ENCODE results near the gene REEP3.
"Not testable (repeated sequence)": the region's sequence is repeated elsewhere in the genome, so short reads cannot be mapped to it uniquely, and the experiment has no call there.

The REEP3 gene

GRCh38 chr10:63637901-63638327, 116.7 kb downstream of the REEP3 start:
- no peak overlapping the region for H3K4me3 ChIP-seq (ENCODE audit: low read depth, low read length)
- H3K36me3 ChIP-seq (ENCODE audit: control insufficient read depth, insufficient read depth, low read length) = no peaks in the 10 kb centered on the region
- peaks cover 3% of the 10 kb centered on the region for H3K4me1 ChIP-seq (ENCODE audit: control insufficient read depth, insufficient read depth, low read length)
- H3K27me3 ChIP-seq (ENCODE audit: control insufficient read depth, insufficient read depth, low read length) = no peaks in the 10 kb centered on the region
- no peak overlapping the region for H3K9ac ChIP-seq (ENCODE audit: low read depth, low read length)
- H3K9me3 ChIP-seq (ENCODE audit: control insufficient read depth, insufficient read depth, low read length) = no peaks in the 10 kb centered on the region

DNA sequence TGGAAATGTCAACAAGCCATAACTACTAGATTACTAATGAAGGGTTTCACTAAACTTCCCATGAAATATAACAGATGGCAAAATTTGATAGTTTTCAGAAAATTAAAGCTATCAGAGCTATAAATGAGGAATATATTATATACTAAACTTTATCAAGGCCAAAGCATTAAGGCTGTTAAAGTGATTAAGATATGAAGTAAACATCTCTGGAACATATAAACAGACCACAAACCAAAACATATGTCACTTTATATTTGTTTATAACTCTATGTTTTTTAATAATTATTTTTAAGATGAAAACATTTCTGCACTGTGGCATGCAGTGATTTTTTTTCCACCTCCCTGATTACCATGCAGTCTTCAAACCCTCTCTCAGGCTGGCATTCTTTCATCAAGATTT, 120.2 kb downstream of the REEP3 start:
- H3K9me3 ChIP-seq (ENCODE audit: control insufficient read depth, insufficient read depth, low read length) = no peaks in the 10 kb centered on the region
- H3K36me3 ChIP-seq (ENCODE audit: control insufficient read depth, insufficient read depth, low read length) = no peaks in the 10 kb centered on the region
- no peaks in the 10 kb centered on the region for H3K27me3 ChIP-seq (ENCODE audit: control insufficient read depth, insufficient read depth, low read length)
- no peak overlapping the region for H3K4me3 ChIP-seq (ENCODE audit: low read depth, low read length)
- no peak overlapping the region for H3K9ac ChIP-seq (ENCODE audit: low read depth, low read length)
- peaks cover 6% of the 10 kb centered on the region for H3K4me1 ChIP-seq (ENCODE audit: control insufficient read depth, insufficient read depth, low read length)

DNA sequence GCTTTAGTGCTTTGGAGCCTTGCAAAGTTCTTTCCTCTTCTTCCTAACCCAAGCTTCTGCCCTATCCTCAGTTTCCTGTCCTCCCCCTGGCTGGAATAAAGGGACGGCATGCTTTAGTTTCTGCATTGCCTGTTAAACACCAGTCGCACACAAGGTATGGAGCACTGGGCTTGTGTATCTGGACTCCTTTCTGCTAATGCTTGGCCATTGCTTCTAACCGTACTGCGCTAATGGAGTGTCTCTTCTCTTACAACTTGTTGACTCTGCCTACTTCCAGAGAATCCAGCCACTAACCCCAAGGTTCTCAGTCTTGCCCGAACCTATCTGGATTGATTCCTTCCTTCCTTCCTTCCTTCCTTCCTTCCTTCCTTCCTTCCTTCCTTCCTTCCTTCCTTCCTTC, 120.6 kb downstream of the REEP3 start:
- Histone ChIP-seq H3K27me3 (ENCODE audit: control insufficient read depth, insufficient read depth, low read length) (no peaks in the 10 kb centered on the region), H3K4me1 (ENCODE audit: control insufficient read depth, insufficient read depth, low read length) (peaks cover 6% of the 10 kb centered on the region), H3K9me3 (ENCODE audit: control insufficient read depth, insufficient read depth, low read length) (no peaks in the 10 kb centered on the region), H3K36me3 (ENCODE audit: control insufficient read depth, insufficient read depth, low read length) (no peaks in the 10 kb centered on the region), H3K9ac (ENCODE audit: low read depth, low read length) (no peak overlapping the region), H3K4me3 (ENCODE audit: low read depth, low read length) (no peak overlapping the region)

DNA sequence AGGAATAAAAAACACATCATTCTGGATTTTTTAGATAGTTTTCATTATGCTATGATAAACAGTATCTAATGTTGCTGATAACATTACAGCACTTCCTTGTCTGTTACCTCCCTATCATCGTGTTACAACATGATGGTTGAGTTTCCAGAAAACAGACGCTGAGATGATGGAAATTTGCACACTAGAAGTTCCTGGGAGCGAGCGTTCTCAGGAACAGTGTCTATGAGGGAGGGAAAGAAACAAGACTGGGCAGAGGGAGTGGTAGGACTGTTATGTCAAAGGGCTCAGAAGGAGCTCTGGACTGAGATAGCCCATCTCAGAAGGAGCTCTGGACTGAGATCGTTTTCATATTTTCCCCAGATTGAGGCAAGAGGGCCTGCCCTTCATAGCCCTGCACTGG, 121.6 kb downstream of the REEP3 start:
- no peaks in the 10 kb centered on the region for H3K9me3 ChIP-seq (ENCODE audit: control insufficient read depth, insufficient read depth, low read length)
- H3K9ac ChIP-seq (ENCODE audit: low read depth, low read length) = no peak overlapping the region
- no peak overlapping the region for H3K4me3 ChIP-seq (ENCODE audit: low read depth, low read length)
- no peaks in the 10 kb centered on the region for H3K27me3 ChIP-seq (ENCODE audit: control insufficient read depth, insufficient read depth, low read length)
- no peaks in the 10 kb centered on the region for H3K36me3 ChIP-seq (ENCODE audit: control insufficient read depth, insufficient read depth, low read length)
- peaks cover 6% of the 10 kb centered on the region for H3K4me1 ChIP-seq (ENCODE audit: control insufficient read depth, insufficient read depth, low read length)

GRCh38 chr10:63644418-63645142, 123.4 kb downstream of the REEP3 start:
- Histone ChIP-seq H3K27me3 (ENCODE audit: control insufficient read depth, insufficient read depth, low read length) (no peaks in the 10 kb centered on the region), H3K36me3 (ENCODE audit: control insufficient read depth, insufficient read depth, low read length) (no peaks in the 10 kb centered on the region), H3K9ac (ENCODE audit: low read depth, low read length) (no peak overlapping the region), H3K4me1 (ENCODE audit: control insufficient read depth, insufficient read depth, low read length) (peaks cover 6% of the 10 kb centered on the region), H3K9me3 (ENCODE audit: control insufficient read depth, insufficient read depth, low read length) (no peaks in the 10 kb centered on the region), H3K4me3 (ENCODE audit: low read depth, low read length) (no peak overlapping the region)

GRCh38 chr10:63645195-63645594, 124.0 kb downstream of the REEP3 start:
- no peaks in the 10 kb centered on the region for H3K27me3 ChIP-seq (ENCODE audit: control insufficient read depth, insufficient read depth, low read length)
- no peaks in the 10 kb centered on the region for H3K9me3 ChIP-seq (ENCODE audit: control insufficient read depth, insufficient read depth, low read length)
- no peak overlapping the region for H3K9ac ChIP-seq (ENCODE audit: low read depth, low read length)

DNA sequence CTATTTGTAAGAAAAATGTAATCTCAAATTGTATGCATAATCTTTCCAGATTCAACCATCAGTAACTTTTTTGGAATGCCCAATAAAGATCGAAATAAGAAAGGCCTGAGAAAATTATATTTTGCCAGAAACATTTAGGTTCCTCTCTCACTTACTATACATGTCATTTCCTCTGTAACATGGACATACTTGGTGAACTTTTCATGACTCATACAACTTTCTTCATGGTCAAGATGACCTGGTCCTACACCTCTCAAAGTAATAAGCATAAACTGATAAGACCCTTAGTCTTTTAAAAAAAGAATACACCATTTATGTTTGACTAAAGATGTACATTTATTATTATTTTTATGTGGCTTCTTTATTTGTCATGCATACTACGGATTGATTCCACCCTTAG, 125.3 kb downstream of the REEP3 start:
- H3K9ac ChIP-seq (ENCODE audit: low read depth, low read length) = no peak overlapping the region
- H3K4me3 ChIP-seq (ENCODE audit: low read depth, low read length) = no peak overlapping the region
- no peaks in the 10 kb centered on the region for H3K9me3 ChIP-seq (ENCODE audit: control insufficient read depth, insufficient read depth, low read length)
- H3K4me1 ChIP-seq (ENCODE audit: control insufficient read depth, insufficient read depth, low read length) = peaks cover 6% of the 10 kb centered on the region
- H3K27me3 ChIP-seq (ENCODE audit: control insufficient read depth, insufficient read depth, low read length) = no peaks in the 10 kb centered on the region
- no peaks in the 10 kb centered on the region for H3K36me3 ChIP-seq (ENCODE audit: control insufficient read depth, insufficient read depth, low read length)

More at GRCh38 chr10:63645195-63645594, 124.0 kb downstream of the REEP3 start:
- H3K4me1 ChIP-seq (ENCODE audit: control insufficient read depth, insufficient read depth, low read length) = peaks cover 6% of the 10 kb centered on the region
- H3K4me3 ChIP-seq (ENCODE audit: low read depth, low read length) = no peak overlapping the region
- no peaks in the 10 kb centered on the region for H3K36me3 ChIP-seq (ENCODE audit: control insufficient read depth, insufficient read depth, low read length)

GRCh38 chr10:63651864-63652263, 130.7 kb downstream of the REEP3 start:
- no peaks in the 10 kb centered on the region for H3K36me3 ChIP-seq (ENCODE audit: control insufficient read depth, insufficient read depth, low read length)
- no peak overlapping the region for H3K4me3 ChIP-seq (ENCODE audit: low read depth, low read length)
- no peak overlapping the region for H3K9ac ChIP-seq (ENCODE audit: low read depth, low read length)
- H3K4me1 ChIP-seq (ENCODE audit: control insufficient read depth, insufficient read depth, low read length) = no peaks in the 10 kb centered on the region
- no peaks in the 10 kb centered on the region for H3K27me3 ChIP-seq (ENCODE audit: control insufficient read depth, insufficient read depth, low read length)
- H3K9me3 ChIP-seq (ENCODE audit: control insufficient read depth, insufficient read depth, low read length) = no peaks in the 10 kb centered on the region

GRCh38 chr10:63653747-63654146, 132.5 kb downstream of the REEP3 start:
- no peak overlapping the region for H3K4me3 ChIP-seq (ENCODE audit: low read depth, low read length)
- H3K9ac ChIP-seq (ENCODE audit: low read depth, low read length) = no peak overlapping the region
- H3K36me3 ChIP-seq (ENCODE audit: control insufficient read depth, insufficient read depth, low read length) = no peaks in the 10 kb centered on the region
- no peaks in the 10 kb centered on the region for H3K4me1 ChIP-seq (ENCODE audit: control insufficient read depth, insufficient read depth, low read length)
- no peaks in the 10 kb centered on the region for H3K9me3 ChIP-seq (ENCODE audit: control insufficient read depth, insufficient read depth, low read length)
- no peaks in the 10 kb centered on the region for H3K27me3 ChIP-seq (ENCODE audit: control insufficient read depth, insufficient read depth, low read length)

DNA sequence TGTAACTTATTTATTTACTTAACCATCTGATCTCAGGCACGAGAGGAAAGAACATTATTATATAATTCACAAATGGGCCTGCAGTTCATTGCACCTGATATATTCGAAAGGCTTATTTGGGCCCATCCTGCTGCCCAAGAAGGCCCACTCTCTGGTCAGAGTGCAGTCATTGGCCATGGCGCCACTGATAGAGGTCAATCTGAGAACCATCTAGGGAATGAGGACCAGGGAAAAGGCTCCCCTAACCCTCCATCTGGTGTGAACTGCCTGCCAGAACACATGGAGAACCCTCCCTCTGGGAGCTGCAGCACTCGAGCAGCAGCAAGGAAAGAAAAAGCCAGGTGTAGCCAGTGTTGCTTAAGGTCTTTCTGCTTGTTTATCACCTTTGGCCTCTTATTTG, 136.6 kb downstream of the REEP3 start:
- no peaks in the 10 kb centered on the region for H3K36me3 ChIP-seq (ENCODE audit: control insufficient read depth, insufficient read depth, low read length)
- no peak overlapping the region for H3K4me3 ChIP-seq (ENCODE audit: low read depth, low read length)
- no peaks in the 10 kb centered on the region for H3K9me3 ChIP-seq (ENCODE audit: control insufficient read depth, insufficient read depth, low read length)
- H3K9ac ChIP-seq (ENCODE audit: low read depth, low read length) = no peak overlapping the region
- H3K4me1 ChIP-seq (ENCODE audit: control insufficient read depth, insufficient read depth, low read length) = no peaks in the 10 kb centered on the region
- H3K27me3 ChIP-seq (ENCODE audit: control insufficient read depth, insufficient read depth, low read length) = no peaks in the 10 kb centered on the region

GRCh38 chr10:63660941-63661340, 139.7 kb downstream of the REEP3 start:
- not testable (repeated sequence) for H3K9me3 ChIP-seq (ENCODE audit: control insufficient read depth, insufficient read depth, low read length); H3K27me3 ChIP-seq (ENCODE audit: control insufficient read depth, insufficient read depth, low read length); H3K4me1 ChIP-seq (ENCODE audit: control insufficient read depth, insufficient read depth, low read length); H3K36me3 ChIP-seq (ENCODE audit: control insufficient read depth, insufficient read depth, low read length); H3K4me3 ChIP-seq (ENCODE audit: low read depth, low read length); H3K9ac ChIP-seq (ENCODE audit: low read depth, low read length)

GRCh38 chr10:63661347-63661746, 140.1 kb downstream of the REEP3 start:
- H3K4me3 ChIP-seq (ENCODE audit: low read depth, low read length) = no peak overlapping the region
- peaks cover 2% of the 10 kb centered on the region for H3K4me1 ChIP-seq (ENCODE audit: control insufficient read depth, insufficient read depth, low read length)
- no peaks in the 10 kb centered on the region for H3K9me3 ChIP-seq (ENCODE audit: control insufficient read depth, insufficient read depth, low read length)
- H3K36me3 ChIP-seq (ENCODE audit: control insufficient read depth, insufficient read depth, low read length) = no peaks in the 10 kb centered on the region
- no peaks in the 10 kb centered on the region for H3K27me3 ChIP-seq (ENCODE audit: control insufficient read depth, insufficient read depth, low read length)
- no peak overlapping the region for H3K9ac ChIP-seq (ENCODE audit: low read depth, low read length)

Measured in iPS-15b (cell line).